HG02885 (cell line): Measurements from ENCODE around the gene CEP83.
A peak's percentile ranks its signal among the peaks of the same experiment; 100 is the strongest.

ENCODE experiments used
- ATAC-seq: cut with Tn5 transposase; IDR thresholded peaks from one replicate; pipeline ENCODE4 v1.9.1; 2021; ENCODE audit warnings: mild to moderate bottlenecking; ENCODE audit not compliant: unreplicated experiment, poor library complexity

Gene CEP83

GRCh38 chr12:94386422-94386821 lies 73.2 kb downstream of the CEP83 start:
- ATAC-seq = no peak

GRCh38 chr12:94384030-94384429 lies 75.6 kb downstream of the CEP83 start:
- no peak for ATAC-seq

- no peak for ATAC-seq
Measured at GRCh38 chr12:94380507-94380906, 79.2 kb downstream of the CEP83 start.

- ATAC-seq = no peak
Measured at GRCh38 chr12:94379479-94380113, 80.1 kb downstream of the CEP83 start.

GRCh38 chr12:94377599-94377998 lies 82.1 kb downstream of the CEP83 start:
- no peak for ATAC-seq

GRCh38 chr12:94374124-94374523 lies 85.5 kb downstream of the CEP83 start:
- no peak for ATAC-seq

- ATAC-seq = peak; percentile 71
Measured at GRCh38 chr12:94372461-94372860, 87.2 kb downstream of the CEP83 start.

GRCh38 chr12:94362653-94363052 lies 97.0 kb downstream of the CEP83 start:
- ATAC-seq = no peak

GRCh38 chr12:94359761-94360160 lies 99.9 kb downstream of the CEP83 start:
- ATAC-seq = no peak

GRCh38 chr12:94353130-94353529 lies 106.5 kb downstream of the CEP83 start:
- no peak for ATAC-seq

- no peak for ATAC-seq
Measured at GRCh38 chr12:94340573-94340972, 119.1 kb downstream of the CEP83 start.

GRCh38 chr12:94338006-94338794 lies 121.5 kb downstream of the CEP83 start:
- ATAC-seq = no peak

- ATAC-seq = no peak
Measured at GRCh38 chr12:94336211-94336925, 123.3 kb downstream of the CEP83 start.

- no peak for ATAC-seq
Measured at GRCh38 chr12:94333396-94333795, 126.3 kb downstream of the CEP83 start.

- no peak for ATAC-seq
Measured at GRCh38 chr12:94329366-94329765, 130.3 kb downstream of the CEP83 start.

- ATAC-seq = no peak
Measured at GRCh38 chr12:94327809-94328208, 131.9 kb downstream of the CEP83 start.

GRCh38 chr12:94326727-94327126 lies 132.9 kb downstream of the CEP83 start:
- ATAC-seq = no peak

GRCh38 chr12:94326234-94326633 lies 133.4 kb downstream of the CEP83 start:
- no peak for ATAC-seq

- ATAC-seq = no peak
Measured at GRCh38 chr12:94322346-94322745, 137.3 kb downstream of the CEP83 start.

GRCh38 chr12:94320109-94320508 lies 139.6 kb downstream of the CEP83 start:
- ATAC-seq = no peak

GRCh38 chr12:94318181-94318580 lies 141.5 kb downstream of the CEP83 start:
- no peak for ATAC-seq
